Left forelimb (tissue), 1 donor: ENCODE data around the gene TTLL9.

Experiments
- DNase-seq: peaks from one replicate; pipeline ENCODE4 v3.0.0-alpha.2; 2018; ENCODE audit warnings: low spot score

TTLL9 gene

GRCh38 chr20:31879143-31879987, 8.9 kb downstream of the TTLL9 start:
- peak; percentile 90 for DNase-seq

- no peak for DNase-seq
These were observed 11.5 kb downstream of the TTLL9 start for GRCh38 chr20:31881945-31882344.

- no peak for DNase-seq
These were observed 13.4 kb downstream of the TTLL9 start for GRCh38 chr20:31883829-31884228.

GRCh38 chr20:31890646-31891045, 20.2 kb downstream of the TTLL9 start:
- DNase-seq: no peak

- DNase-seq: no peak
These were observed 24.7 kb downstream of the TTLL9 start for GRCh38 chr20:31894980-31895675.

GRCh38 chr20:31896049-31896448, 25.6 kb downstream of the TTLL9 start:
- DNase-seq: no peak

GRCh38 chr20:31897541-31897940, 27.1 kb downstream of the TTLL9 start:
- no peak for DNase-seq

GRCh38 chr20:31901615-31902014, 31.2 kb downstream of the TTLL9 start:
- no peak for DNase-seq

GRCh38 chr20:31903627-31904386, 33.4 kb downstream of the TTLL9 start:
- no peak for DNase-seq

GRCh38 chr20:31906001-31906400, 35.6 kb downstream of the TTLL9 start:
- DNase-seq: no peak

GRCh38 chr20:31907046-31907445, 36.6 kb downstream of the TTLL9 start:
- DNase-seq: no peak

- no peak for DNase-seq
These were observed 37.6 kb downstream of the TTLL9 start for GRCh38 chr20:31908016-31908415.

GRCh38 chr20:31908424-31908823, 38.0 kb downstream of the TTLL9 start:
- no peak for DNase-seq

- no peak for DNase-seq
These were observed 39.0 kb downstream of the TTLL9 start for GRCh38 chr20:31909253-31910070.

GRCh38 chr20:31910071-31910803, 39.8 kb downstream of the TTLL9 start:
- DNase-seq: no peak

- DNase-seq: no peak
These were observed 43.2 kb downstream of the TTLL9 start for GRCh38 chr20:31913431-31914157.

- no peak for DNase-seq
These were observed 43.7 kb downstream of the TTLL9 start for GRCh38 chr20:31914170-31914569.

GRCh38 chr20:31915491-31916280, 45.3 kb downstream of the TTLL9 start:
- DNase-seq: no peak

GRCh38 chr20:31916708-31917107, 46.3 kb downstream of the TTLL9 start:
- DNase-seq: no peak
